Upper lobe of right lung (tissue), 1 donor: ENCODE results near the gene KLF13. TPM values are rescaled to one million over a fixed set of nuclear protein-coding genes. Genes with fewer than 3 reads are reported as not detected.

Experiments
- ATAC-seq: fragments of 200-7000 bp; cut with Tn5 transposase; one replicate; pipeline ENCODE4 v1.9.1; 2020; ENCODE audit warnings: mild to moderate bottlenecking, moderate library complexity
- DNase-seq: peaks from one replicate; pipeline ENCODE4 v3.0.0-alpha.2; 2020
- H3K27ac ChIP-seq: fragments of 200-600 bp; one replicate; pipeline ENCODE4 v1.8.0; 2022
- H3K27me3 ChIP-seq: fragments of 200-600 bp; one replicate; pipeline ENCODE4 v1.8.0; 2022; ENCODE audit warnings: mild to moderate bottlenecking
- H3K36me3 ChIP-seq: fragments of 200-600 bp; one replicate; pipeline ENCODE4 v1.8.0; 2022
- H3K4me1 ChIP-seq: fragments of 200-600 bp; one replicate; pipeline ENCODE4 v1.8.0; 2022
- H3K4me3 ChIP-seq: fragments of 200-600 bp; one replicate; pipeline ENCODE4 v1.8.0; 2022; ENCODE audit warnings: mild to moderate bottlenecking
- H3K9me3 ChIP-seq: fragments of 200-600 bp; one replicate; pipeline ENCODE4 v1.8.0; 2022
- intact Hi-C: fragments of 100-400 bp; cut with DNase I; formaldehyde crosslinking; loops from one replicate; pipeline ENCODE4 v1.11.0; 2022
- total RNA-seq: library from RNA; stranded (reverse); fragmentation: NEBNext Ultra II Directional; extraction: Animal tissue kit (Norgen Biotek cat#: 25700); gene quantifications from one replicate; pipeline ENCODE4 v1.2.1, GENCODE V29; 2021
- TF ChIP-seq, protein P1 (sequence below): fragments of 200-600 bp; IDR thresholded peaks from one replicate; pipeline ENCODE4 v1.8.0; 2022; ENCODE audit warnings: antibody characterized with exemption
- donor health status: DM: no; HTN: yes; CAD: no; lungs with severe emphysema.

Gene KLF13
- total RNA-seq, 1 donor from 2014 or later, result 176 TPM

DNA sequence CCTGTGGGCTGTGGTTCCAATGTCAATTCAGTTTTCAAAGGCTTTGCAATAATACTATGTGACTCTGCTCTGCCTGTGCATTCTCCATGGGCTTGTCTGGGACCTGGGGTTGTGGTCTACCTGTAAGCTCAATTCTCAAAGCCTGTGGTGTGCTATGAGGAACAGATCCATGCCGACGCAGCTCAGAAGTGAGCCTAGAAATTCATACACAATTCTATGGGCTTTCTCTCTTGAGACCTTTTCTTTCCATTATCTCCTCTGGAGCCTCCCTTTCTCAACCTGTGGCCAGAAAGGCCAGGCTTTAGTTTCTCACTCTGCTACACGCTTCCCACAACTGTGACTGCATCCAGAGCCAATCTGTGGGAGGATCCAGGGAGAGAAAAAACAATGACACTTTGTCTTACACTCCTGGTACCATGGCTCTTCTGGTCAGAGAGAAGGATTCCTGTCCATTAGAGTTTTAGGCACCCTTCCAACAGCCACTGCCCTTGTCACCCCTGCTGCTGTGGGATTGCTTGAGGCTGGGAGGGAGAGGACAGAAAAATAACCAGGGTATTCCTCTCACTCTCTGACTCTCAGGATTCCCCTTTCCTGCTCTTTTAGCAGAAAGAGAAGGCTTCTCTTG is 34.1 kb upstream of the KLF13 start:
- Histone ChIP-seq H3K4me1 (peaks cover 16% of the 10 kb centered on the region), H3K36me3 (no peaks in the 10 kb centered on the region), H3K9me3 (no peaks in the 10 kb centered on the region), H3K27me3 (no peaks in the 10 kb centered on the region), H3K4me3 (no peak overlapping the region), H3K27ac (no peak overlapping the region)
- ATAC-seq, result no peak
- no peak for DNase-seq
- intact Hi-C loops, result no loop called here
- TF ChIP-seq, protein P1, sequence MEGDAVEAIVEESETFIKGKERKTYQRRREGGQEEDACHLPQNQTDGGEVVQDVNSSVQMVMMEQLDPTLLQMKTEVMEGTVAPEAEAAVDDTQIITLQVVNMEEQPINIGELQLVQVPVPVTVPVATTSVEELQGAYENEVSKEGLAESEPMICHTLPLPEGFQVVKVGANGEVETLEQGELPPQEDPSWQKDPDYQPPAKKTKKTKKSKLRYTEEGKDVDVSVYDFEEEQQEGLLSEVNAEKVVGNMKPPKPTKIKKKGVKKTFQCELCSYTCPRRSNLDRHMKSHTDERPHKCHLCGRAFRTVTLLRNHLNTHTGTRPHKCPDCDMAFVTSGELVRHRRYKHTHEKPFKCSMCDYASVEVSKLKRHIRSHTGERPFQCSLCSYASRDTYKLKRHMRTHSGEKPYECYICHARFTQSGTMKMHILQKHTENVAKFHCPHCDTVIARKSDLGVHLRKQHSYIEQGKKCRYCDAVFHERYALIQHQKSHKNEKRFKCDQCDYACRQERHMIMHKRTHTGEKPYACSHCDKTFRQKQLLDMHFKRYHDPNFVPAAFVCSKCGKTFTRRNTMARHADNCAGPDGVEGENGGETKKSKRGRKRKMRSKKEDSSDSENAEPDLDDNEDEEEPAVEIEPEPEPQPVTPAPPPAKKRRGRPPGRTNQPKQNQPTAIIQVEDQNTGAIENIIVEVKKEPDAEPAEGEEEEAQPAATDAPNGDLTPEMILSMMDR, result no peak

GRCh38 chr15:31293655-31294054 is 33.0 kb upstream of the KLF13 start:
- no peak overlapping the region for H3K4me3 ChIP-seq
- DNase-seq (no peak), ATAC-seq (no peak)
- no peaks in the 10 kb centered on the region for H3K9me3 ChIP-seq
- TF ChIP-seq, protein P1, result no peak
- intact Hi-C loops, result no loop called here
- H3K4me1 ChIP-seq, result peaks cover 16% of the 10 kb centered on the region
- H3K27me3 ChIP-seq, result no peaks in the 10 kb centered on the region
- H3K27ac ChIP-seq, result no peak overlapping the region
- no peaks in the 10 kb centered on the region for H3K36me3 ChIP-seq

DNA sequence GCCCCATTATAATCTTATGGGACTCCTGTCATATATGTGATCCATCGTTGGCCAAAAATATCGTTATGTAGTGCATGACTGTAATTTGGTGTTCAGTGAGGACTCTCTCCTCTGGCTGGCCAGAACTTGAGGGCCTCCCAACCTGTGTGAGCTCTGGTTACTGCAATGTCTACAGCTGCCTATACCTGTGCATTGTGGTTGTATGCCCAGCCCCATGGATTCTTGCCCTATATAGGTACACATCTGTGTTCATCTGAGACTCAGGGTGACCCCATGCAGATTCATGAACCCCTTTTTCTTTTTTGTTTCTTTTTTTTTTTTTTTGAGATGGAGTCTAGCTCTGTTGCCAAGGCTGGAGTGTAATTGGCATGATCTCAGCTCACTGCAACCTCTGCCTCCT is 32.6 kb upstream of the KLF13 start:
- no peaks in the 10 kb centered on the region for H3K27me3 ChIP-seq
- peaks cover 16% of the 10 kb centered on the region for H3K4me1 ChIP-seq
- H3K27ac ChIP-seq, result no peak overlapping the region
- no peaks in the 10 kb centered on the region for H3K36me3 ChIP-seq
- no peak overlapping the region for H3K4me3 ChIP-seq
- no peaks in the 10 kb centered on the region for H3K9me3 ChIP-seq
- DNase-seq (no peak), ATAC-seq (no peak)
- intact Hi-C loops, result no loop called here
- TF ChIP-seq, protein P1, result no peak

GRCh38 chr15:31295658-31296057 is 31.0 kb upstream of the KLF13 start:
- Histone ChIP-seq H3K27me3 (no peaks in the 10 kb centered on the region), H3K4me1 (peaks cover 16% of the 10 kb centered on the region), H3K27ac (no peak overlapping the region), H3K9me3 (no peaks in the 10 kb centered on the region), H3K4me3 (no peak overlapping the region), H3K36me3 (no peaks in the 10 kb centered on the region)
- intact Hi-C loops, result no loop called here
- DNase-seq, result peak; percentile 17
- TF ChIP-seq, protein P1, result no peak
- no peak for ATAC-seq

DNA sequence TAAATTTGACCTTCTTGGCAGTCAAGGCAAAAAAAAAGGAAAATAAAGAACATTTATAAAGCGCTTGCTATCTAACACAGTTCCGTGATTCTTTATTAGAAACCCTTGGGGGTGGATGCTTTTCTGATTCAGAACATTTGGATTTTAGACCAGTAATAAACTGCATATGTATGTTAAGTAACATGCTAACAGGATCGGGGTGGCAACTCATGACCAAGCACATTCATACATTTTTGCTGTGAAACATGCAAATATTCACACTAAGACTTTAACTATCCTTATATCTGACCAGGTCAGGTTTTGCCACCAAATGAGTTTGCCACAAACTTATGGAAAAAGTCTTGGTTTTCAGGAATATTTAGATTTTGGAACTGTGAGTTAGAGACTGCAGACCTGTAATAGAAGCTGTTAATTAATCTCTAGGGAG is 30.4 kb upstream of the KLF13 start:
- DNase-seq, result no peak
- H3K4me1 ChIP-seq, result peaks cover 22% of the 10 kb centered on the region
- no peak overlapping the region for H3K27ac ChIP-seq
- TF ChIP-seq, protein P1, result no peak
- intact Hi-C loops, result no loop called here
- no peaks in the 10 kb centered on the region for H3K9me3 ChIP-seq
- no peak for ATAC-seq
- no peaks in the 10 kb centered on the region for H3K27me3 ChIP-seq
- no peak overlapping the region for H3K4me3 ChIP-seq
- no peaks in the 10 kb centered on the region for H3K36me3 ChIP-seq
